Activated naive CD8-positive, alpha-beta T cell treated with anti-CD3 and anti-CD28 coated beads, Interleukin-2, amount 10 ng/mL, durations not matched to agents 7 days and 5 days (primary cell): Measurements from ENCODE around the gene ZDHHC24. TPM values are rescaled to one million over a fixed set of nuclear protein-coding genes. Genes with fewer than 3 reads are reported as not detected.

Source experiments
- ATAC-seq: fragments of 150-1000 bp; cut with Tn5 transposase; one replicate; pipeline ENCODE4 v1.10.0; 2021; ENCODE audit warnings: low read depth, moderate library complexity
- POLR2A ChIA-PET: fragments of 350-600 bp; sonication (Branson Sonifier 250); formaldehyde crosslinking; loops from one replicate; lab custom pipeline; 2021; ENCODE audit warnings: antibody characterized with exemption; lab: Charles Lee
- DNase-seq: peaks from one replicate; pipeline ENCODE4 v3.0.0; 2021
- H3K27ac Mint-ChIP-seq: one replicate; pipeline ENCODE4 v1.8.0; 2022; ENCODE audit warnings: mild to moderate bottlenecking, mixed read lengths
- H3K27me3 Mint-ChIP-seq: one replicate; pipeline ENCODE4 v1.8.0; 2022; ENCODE audit warnings: mild to moderate bottlenecking, moderate library complexity, mixed read lengths
- H3K36me3 Mint-ChIP-seq: one replicate; pipeline ENCODE4 v1.8.0; 2021; ENCODE audit warnings: mild to moderate bottlenecking, mixed read lengths
- H3K4me1 Mint-ChIP-seq: one replicate; pipeline ENCODE4 v1.8.0; 2021; ENCODE audit warnings: mixed read lengths
- H3K4me3 Mint-ChIP-seq: one replicate; pipeline ENCODE4 v1.8.0; 2022; ENCODE audit warnings: mild to moderate bottlenecking, moderate library complexity, mixed read lengths
- H3K9me3 Mint-ChIP-seq: one replicate; pipeline ENCODE4 v1.8.0; 2021; ENCODE audit warnings: mixed read lengths
- total RNA-seq, 2 experiments: library from RNA; stranded (reverse); gene quantifications; one replicate each; pipeline ENCODE4 v1.2.3, GENCODE V29; 2021

Gene ZDHHC24
- total RNA-seq, 2 experiments from 2014 or later = 22.1 to 23.0 TPM

DNA sequence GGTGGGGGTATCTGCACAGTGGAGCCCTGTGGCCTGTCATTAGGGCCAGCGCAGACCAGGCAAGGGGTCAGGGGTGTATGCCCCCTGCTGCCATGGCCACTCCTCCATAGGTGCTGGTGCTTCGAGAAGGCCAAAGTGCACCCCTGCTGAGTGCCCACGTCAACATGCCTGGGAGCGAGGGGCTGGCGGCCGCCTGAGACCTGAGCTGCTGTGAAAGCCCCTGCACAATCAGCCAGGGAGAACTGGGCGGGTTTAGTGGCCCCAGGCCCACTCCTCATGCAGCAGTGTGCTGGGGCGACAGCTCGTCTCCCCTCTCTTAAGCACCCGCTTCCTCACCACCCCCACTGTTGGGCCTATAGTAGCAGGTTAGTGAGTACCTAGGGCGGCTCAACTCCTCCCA, 14.0 kb downstream of the ZDHHC24 start:
- H3K36me3 Mint-ChIP-seq = peaks cover 7% of the 10 kb centered on the region

GRCh38 chr11:66530927-66531709, 14.7 kb downstream of the ZDHHC24 start:
- POLR2A ChIA-PET = no interaction called here
- ATAC-seq = no peak

More for the DNA sequence above, 14.0 kb downstream of the ZDHHC24 start:
- Mint-ChIP-seq H3K27ac (no peak overlapping the region), H3K9me3 (no peaks in the 10 kb centered on the region), H3K4me1 (no peaks in the 10 kb centered on the region), H3K27me3 (no peaks in the 10 kb centered on the region), H3K4me3 (no peak overlapping the region)
- POLR2A ChIA-PET = interaction anchor here (1.8 kb wide), 1 partner anchor 14 kb away, joined by 5 read pairs; the partner anchor contains the start of genes ACTN3 and ZDHHC24
- ATAC-seq (no peak), DNase-seq (no peak)

GRCh38 chr11:66529655-66530054, 16.2 kb downstream of the ZDHHC24 start:
- ATAC-seq = no peak
- H3K4me3 Mint-ChIP-seq = no peak overlapping the region
- no peak for DNase-seq
- H3K27ac Mint-ChIP-seq = no peak overlapping the region
- no peaks in the 10 kb centered on the region for H3K9me3 Mint-ChIP-seq
- H3K36me3 Mint-ChIP-seq = no peaks in the 10 kb centered on the region
- POLR2A ChIA-PET = no interaction called here
- no peaks in the 10 kb centered on the region for H3K27me3 Mint-ChIP-seq
- no peaks in the 10 kb centered on the region for H3K4me1 Mint-ChIP-seq

More at GRCh38 chr11:66530927-66531709, 14.7 kb downstream of the ZDHHC24 start:
- Mint-ChIP-seq H3K4me3 (no peak overlapping the region), H3K4me1 (no peaks in the 10 kb centered on the region), H3K36me3 (peaks cover 7% of the 10 kb centered on the region), H3K27ac (no peak overlapping the region), H3K9me3 (no peaks in the 10 kb centered on the region), H3K27me3 (no peaks in the 10 kb centered on the region)
- DNase-seq = no peak

GRCh38 chr11:66529069-66529468, 16.8 kb downstream of the ZDHHC24 start:
- Mint-ChIP-seq H3K36me3 (no peaks in the 10 kb centered on the region), H3K27me3 (no peaks in the 10 kb centered on the region), H3K27ac (no peak overlapping the region), H3K4me3 (no peak overlapping the region), H3K9me3 (no peaks in the 10 kb centered on the region), H3K4me1 (no peaks in the 10 kb centered on the region)
- DNase-seq (no peak), ATAC-seq (no peak)
- POLR2A ChIA-PET = no interaction called here

DNA sequence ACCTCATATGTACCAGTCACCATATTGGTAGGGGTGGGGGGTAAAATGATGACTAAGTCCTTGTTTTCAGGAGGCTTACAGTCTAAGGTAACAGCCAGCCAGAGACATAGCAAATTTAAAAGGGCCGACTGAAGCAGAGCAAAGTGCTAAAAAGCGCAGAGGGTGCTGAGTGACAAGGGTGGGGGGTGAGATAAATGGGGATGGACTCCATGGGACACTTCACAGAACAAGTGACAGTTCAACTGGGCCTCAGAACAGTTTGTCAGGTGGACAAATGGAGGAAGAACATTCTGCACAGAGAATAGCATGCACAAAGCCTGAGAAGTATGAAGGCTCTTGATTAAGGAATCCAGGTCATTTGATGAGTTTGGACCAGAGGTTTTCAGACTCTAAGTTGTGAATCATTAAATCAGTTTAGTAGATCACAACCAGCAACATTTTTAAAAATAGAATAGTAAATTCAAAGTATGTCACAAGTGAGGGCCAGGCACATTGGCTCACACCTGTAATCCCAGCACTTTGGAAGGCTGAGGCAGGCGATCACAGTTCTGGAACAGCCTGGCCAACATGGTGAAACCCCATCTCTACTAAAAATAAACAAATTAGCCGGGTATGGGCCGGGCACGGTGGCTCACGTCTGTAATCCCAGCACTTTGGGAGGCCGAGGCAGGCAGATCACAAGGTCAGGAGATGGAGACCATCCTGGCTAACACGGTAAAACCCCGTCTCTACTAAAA, 21.4 kb downstream of the ZDHHC24 start:
- Mint-ChIP-seq H3K9me3 (no peaks in the 10 kb centered on the region), H3K4me3 (no peak overlapping the region), H3K27ac (no peak overlapping the region), H3K27me3 (no peaks in the 10 kb centered on the region), H3K4me1 (no peaks in the 10 kb centered on the region), H3K36me3 (peaks cover 15% of the 10 kb centered on the region)
- ATAC-seq (no peak), DNase-seq (no peak)
- POLR2A ChIA-PET = no interaction called here

- H3K9me3 Mint-ChIP-seq = no peaks in the 10 kb centered on the region
- H3K36me3 Mint-ChIP-seq = peaks cover 16% of the 10 kb centered on the region
- no peaks in the 10 kb centered on the region for H3K4me1 Mint-ChIP-seq
- DNase-seq = no peak
- POLR2A ChIA-PET = no interaction called here
- H3K27me3 Mint-ChIP-seq = no peaks in the 10 kb centered on the region
- no peak overlapping the region for H3K27ac Mint-ChIP-seq
- H3K4me3 Mint-ChIP-seq = no peak overlapping the region
- ATAC-seq = no peak
Measured at GRCh38 chr11:66523611-66524010, 22.2 kb downstream of the ZDHHC24 start.

- POLR2A ChIA-PET = interaction anchor here (1.7 kb wide), 1 partner anchor 167 kb away, joined by 6 read pairs; the partner anchor contains the start of gene RBM4B
- ATAC-seq = no peak
- peak overlapping the region; percentile 90 for H3K4me3 Mint-ChIP-seq
- H3K36me3 Mint-ChIP-seq = peaks cover 6% of the 10 kb centered on the region
- H3K27me3 Mint-ChIP-seq = no peaks in the 10 kb centered on the region
- H3K9me3 Mint-ChIP-seq = no peaks in the 10 kb centered on the region
- H3K4me1 Mint-ChIP-seq = peaks cover 14% of the 10 kb centered on the region
- DNase-seq = no peak
- H3K27ac Mint-ChIP-seq = no peak overlapping the region
Measured at GRCh38 chr11:66510990-66511339, 34.9 kb downstream of the ZDHHC24 start.

GRCh38 chr11:66510271-66510989, 35.4 kb downstream of the ZDHHC24 start, which contains the start of gene BBS1:
TSS of gene BBS1 (plus strand) at chr11:66510635. CDS start at chr11:66510660, 25 bp downstream.
- H3K27ac Mint-ChIP-seq = peak within 1 kb of the TSS; percentile 42
- H3K4me3 Mint-ChIP-seq = peak within 1 kb of the TSS; percentile 90
- H3K27me3 Mint-ChIP-seq = no peaks in the 10 kb centered on the region
- DNase-seq (peak; percentile 86), ATAC-seq (peak; percentile 93)
- peaks cover 6% of the 10 kb centered on the region for H3K36me3 Mint-ChIP-seq
- no peaks in the 10 kb centered on the region for H3K9me3 Mint-ChIP-seq
- POLR2A ChIA-PET = interaction anchor here (0.7 to 1.7 kb wide), 3 partner anchors 19 to 167 kb away, joined by 3 to 6 read pairs (median 4); partner anchors contain the start of genes RBM14 and RBM4B
- H3K4me1 Mint-ChIP-seq = peaks cover 14% of the 10 kb centered on the region

GRCh38 chr11:66509131-66509561, 36.7 kb downstream of the ZDHHC24 start:
- ATAC-seq (no peak), DNase-seq (no peak)
- Mint-ChIP-seq H3K4me3 (no peak overlapping the region), H3K4me1 (peaks cover 14% of the 10 kb centered on the region), H3K27me3 (no peaks in the 10 kb centered on the region), H3K27ac (no peak overlapping the region), H3K9me3 (no peaks in the 10 kb centered on the region), H3K36me3 (peaks cover 6% of the 10 kb centered on the region)
- POLR2A ChIA-PET = no interaction called here

- DNase-seq (no peak), ATAC-seq (no peak)
- peaks cover 8% of the 10 kb centered on the region for H3K36me3 Mint-ChIP-seq
- H3K27me3 Mint-ChIP-seq = no peaks in the 10 kb centered on the region
- POLR2A ChIA-PET = no interaction called here
- H3K27ac Mint-ChIP-seq = no peak overlapping the region
- no peaks in the 10 kb centered on the region for H3K9me3 Mint-ChIP-seq
- H3K4me1 Mint-ChIP-seq = peaks cover 5% of the 10 kb centered on the region
- H3K4me3 Mint-ChIP-seq = no peak overlapping the region
Measured at GRCh38 chr11:66505276-66505816, 40.5 kb downstream of the ZDHHC24 start.

DNA sequence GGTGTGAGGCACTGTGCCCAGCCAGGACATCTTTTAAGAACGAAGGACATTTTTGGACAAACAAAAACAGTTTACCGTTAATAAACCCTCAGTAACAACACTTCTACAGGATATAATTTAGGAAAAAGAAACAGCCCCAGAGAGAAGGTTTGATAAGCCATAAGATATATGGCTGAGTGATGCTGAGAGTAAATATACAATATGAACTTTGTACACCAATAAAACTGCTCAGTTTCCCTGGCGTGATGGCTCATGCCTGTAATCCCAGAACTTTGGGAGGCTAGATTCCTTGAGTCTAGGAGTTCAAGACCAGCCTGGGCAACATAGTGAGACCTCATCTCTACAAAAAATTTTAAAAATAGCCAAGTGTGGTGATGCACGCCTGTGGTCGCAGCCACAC, 47.3 kb downstream of the ZDHHC24 start:
- POLR2A ChIA-PET = no interaction called here
- Mint-ChIP-seq H3K4me1 (no peaks in the 10 kb centered on the region), H3K27me3 (no peaks in the 10 kb centered on the region), H3K27ac (no peak overlapping the region), H3K4me3 (no peak overlapping the region), H3K9me3 (no peaks in the 10 kb centered on the region), H3K36me3 (peaks cover 8% of the 10 kb centered on the region)
- DNase-seq (no peak), ATAC-seq (no peak)

- no peak overlapping the region for H3K27ac Mint-ChIP-seq
- no peak overlapping the region for H3K4me3 Mint-ChIP-seq
- no peaks in the 10 kb centered on the region for H3K9me3 Mint-ChIP-seq
- POLR2A ChIA-PET = no interaction called here
- H3K36me3 Mint-ChIP-seq = peaks cover 8% of the 10 kb centered on the region
- no peak for ATAC-seq
- no peak for DNase-seq
- H3K4me1 Mint-ChIP-seq = no peaks in the 10 kb centered on the region
- no peaks in the 10 kb centered on the region for H3K27me3 Mint-ChIP-seq
Measured at GRCh38 chr11:66497206-66497605, 48.6 kb downstream of the ZDHHC24 start.

- Mint-ChIP-seq H3K27me3 (no peaks in the 10 kb centered on the region), H3K4me1 (no peaks in the 10 kb centered on the region), H3K9me3 (no peaks in the 10 kb centered on the region), H3K36me3 (peaks cover 6% of the 10 kb centered on the region), H3K27ac (no peak overlapping the region), H3K4me3 (no peak overlapping the region)
- ATAC-seq (no peak), DNase-seq (no peak)
- POLR2A ChIA-PET = no interaction called here
Measured at GRCh38 chr11:66495401-66495854, 50.4 kb downstream of the ZDHHC24 start.
